ENCODE results near the gene CDC45.

The CDC45 gene

GRCh38 chr22:19497245-19497644 lies 17.5 kb downstream of the CDC45 start:
- no peak for DNase-seq

- DNase-seq, result no peak
Measured at GRCh38 chr22:19498154-19498865, 18.6 kb downstream of the CDC45 start.

- no peak for DNase-seq
Measured at GRCh38 chr22:19498866-19499190, 19.1 kb downstream of the CDC45 start.

GRCh38 chr22:19499236-19499879 lies 19.6 kb downstream of the CDC45 start:
- DNase-seq, result no peak

GRCh38 chr22:19499880-19500242 lies 20.1 kb downstream of the CDC45 start:
- no peak for DNase-seq

GRCh38 chr22:19501897-19502447 lies 22.3 kb downstream of the CDC45 start:
- no peak for DNase-seq

- no peak for DNase-seq
Measured at GRCh38 chr22:19503367-19503766, 23.6 kb downstream of the CDC45 start.

GRCh38 chr22:19503869-19504268 lies 24.1 kb downstream of the CDC45 start:
- DNase-seq, result no peak

GRCh38 chr22:19504900-19505734 lies 25.4 kb downstream of the CDC45 start:
- DNase-seq, result no peak

GRCh38 chr22:19505735-19506126 lies 26.0 kb downstream of the CDC45 start:
- no peak for DNase-seq

GRCh38 chr22:19506212-19506611 lies 26.5 kb downstream of the CDC45 start:
- DNase-seq, result no peak

GRCh38 chr22:19507534-19507861 lies 27.8 kb downstream of the CDC45 start:
- no peak for DNase-seq

GRCh38 chr22:19508024-19508776 lies 28.5 kb downstream of the CDC45 start:
- no peak for DNase-seq

- DNase-seq, result no peak
Measured at GRCh38 chr22:19509191-19509590, 29.5 kb downstream of the CDC45 start.

GRCh38 chr22:19509923-19510322 lies 30.2 kb downstream of the CDC45 start:
- DNase-seq, result no peak

- no peak for DNase-seq
Measured at GRCh38 chr22:19510919-19511341, 31.2 kb downstream of the CDC45 start.

- no peak for DNase-seq
Measured at GRCh38 chr22:19513823-19514222, 34.1 kb downstream of the CDC45 start.

GRCh38 chr22:19514831-19515565 lies 35.3 kb downstream of the CDC45 start:
- no peak for DNase-seq

- DNase-seq, result no peak
Measured at GRCh38 chr22:19515654-19516377, 36.1 kb downstream of the CDC45 start.

GRCh38 chr22:19516378-19517170 lies 36.9 kb downstream of the CDC45 start:
- DNase-seq, result no peak

GRCh38 chr22:19517171-19517500 lies 37.4 kb downstream of the CDC45 start:
- no peak for DNase-seq
